ENCODE data around the gene ASL.

The ASL gene

GRCh38 chr7:66083677-66084076, 8.1 kb downstream of the ASL start:
- ChIA-PET POLR2A (interaction anchor here (1.2 to 1.8 kb wide), 2 partner anchors 8 to 31 kb away, joined by 4 to 5 read pairs; partner anchors contain the start of genes ASL and CRCP), CTCF (no interaction called here)
- DNase-seq (ENCODE audit: extremely low spot score): no peak
- TF ChIP-seq L3MBTL2 (conservative IDR thresholded peaks at IDR 0.05): no peak
- no peak for TF ChIP-seq BHLHE40 (IDR thresholded peaks at IDR 0.05; ENCODE audit: borderline replicate concordance)
- no peak for TF ChIP-seq CTBP1 (IDR thresholded peaks at IDR 0.05; ENCODE audit: borderline replicate concordance)
- TF ChIP-seq FOXM1 (IDR thresholded peaks at IDR 0.05; ENCODE audit: borderline replicate concordance): no peak
- TF ChIP-seq PKNOX1 (IDR thresholded peaks at IDR 0.05): no peak
- no peak for TF ChIP-seq TARDBP (IDR thresholded peaks at IDR 0.05)
- no peak for TF ChIP-seq ZNF384 (IDR thresholded peaks at IDR 0.05)
- TF ChIP-seq SUZ12 (IDR thresholded peaks at IDR 0.05): no peak
- TF ChIP-seq SP1 (IDR thresholded peaks at IDR 0.05): no peak

DNA sequence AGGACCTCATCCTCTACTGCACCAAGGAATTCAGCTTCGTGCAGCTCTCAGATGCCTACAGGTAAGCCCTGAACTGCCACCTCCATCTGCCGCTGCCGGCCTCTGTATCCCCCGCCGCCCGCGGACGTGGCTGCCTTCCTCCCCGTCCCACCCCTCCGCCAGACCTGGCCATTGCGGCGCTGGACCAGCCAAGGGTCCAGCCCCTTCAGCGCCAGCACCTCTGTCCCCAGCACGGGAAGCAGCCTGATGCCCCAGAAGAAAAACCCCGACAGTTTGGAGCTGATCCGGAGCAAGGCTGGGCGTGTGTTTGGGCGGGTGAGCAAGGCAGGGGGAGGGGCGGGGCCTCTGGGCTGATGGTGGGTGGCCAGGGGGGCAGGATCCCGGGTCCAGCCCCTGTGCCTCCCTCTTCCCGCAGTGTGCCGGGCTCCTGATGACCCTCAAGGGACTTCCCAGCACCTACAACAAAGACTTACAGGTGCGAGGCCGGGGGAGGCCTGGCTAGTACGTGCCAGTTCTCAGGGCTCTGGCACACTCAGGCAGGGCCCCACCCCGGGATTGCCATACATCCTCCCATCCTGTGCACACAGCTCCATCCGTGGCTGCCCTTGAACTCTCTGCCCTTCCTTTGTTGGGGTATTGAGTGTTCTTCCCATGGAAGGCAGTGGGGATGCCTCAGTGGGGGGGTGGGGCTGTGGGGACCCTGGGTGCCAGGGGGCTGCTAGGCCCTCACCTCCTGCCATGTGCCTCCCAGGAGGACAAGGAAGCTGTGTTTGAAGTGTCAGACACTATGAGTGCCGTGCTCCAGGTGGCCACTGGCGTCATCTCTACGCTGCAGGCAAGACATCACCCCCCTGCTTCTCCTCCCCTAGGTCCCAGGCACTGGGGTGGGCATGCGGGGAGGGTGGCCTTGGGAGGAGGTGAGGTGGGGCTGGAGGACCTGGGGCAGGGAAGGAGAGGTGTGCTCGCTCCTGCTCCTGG, 13.5 kb downstream of the ASL start:
- CTCF ChIA-PET: no interaction called here
- POLR2A ChIA-PET: no interaction called here
- no peak for DNase-seq (ENCODE audit: extremely low spot score)
- TF ChIP-seq BHLHE40 (IDR thresholded peaks at IDR 0.05; ENCODE audit: borderline replicate concordance) (no peak), SUZ12 (IDR thresholded peaks at IDR 0.05) (no peak), L3MBTL2 (conservative IDR thresholded peaks at IDR 0.05) (no peak), PKNOX1 (IDR thresholded peaks at IDR 0.05) (no peak), NFRKB (IDR thresholded peaks at IDR 0.05) (no peak), FOXK2 (IDR thresholded peaks at IDR 0.05) (no peak), TARDBP (IDR thresholded peaks at IDR 0.05) (no peak), HDGF (IDR thresholded peaks at IDR 0.05; ENCODE audit: borderline replicate concordance) (no peak), FOXM1 (IDR thresholded peaks at IDR 0.05; ENCODE audit: borderline replicate concordance) (no peak), ARNT (IDR thresholded peaks at IDR 0.05) (no peak), ELF4 (IDR thresholded peaks at IDR 0.05) (no peak), LEF1 (IDR thresholded peaks at IDR 0.05; ENCODE audit: borderline replicate concordance) (no peak), SP1 (IDR thresholded peaks at IDR 0.05) (no peak), ZNF384 (IDR thresholded peaks at IDR 0.05) (no peak)

- POLR2A ChIA-PET: no interaction called here
- DNase-seq (ENCODE audit: extremely low spot score): no peak
- CTCF ChIA-PET: no interaction called here
- no peak for TF ChIP-seq SP1 (IDR thresholded peaks at IDR 0.05)
- TF ChIP-seq TARDBP (IDR thresholded peaks at IDR 0.05): no peak
- TF ChIP-seq FOXK2 (IDR thresholded peaks at IDR 0.05): no peak
- TF ChIP-seq BHLHE40 (IDR thresholded peaks at IDR 0.05; ENCODE audit: borderline replicate concordance): no peak
- no peak for TF ChIP-seq ELF4 (IDR thresholded peaks at IDR 0.05)
- TF ChIP-seq LEF1 (IDR thresholded peaks at IDR 0.05; ENCODE audit: borderline replicate concordance): no peak
- no peak for TF ChIP-seq L3MBTL2 (conservative IDR thresholded peaks at IDR 0.05)
- no peak for TF ChIP-seq FOXM1 (IDR thresholded peaks at IDR 0.05; ENCODE audit: borderline replicate concordance)
- TF ChIP-seq NFRKB (IDR thresholded peaks at IDR 0.05): no peak
- no peak for TF ChIP-seq CTBP1 (IDR thresholded peaks at IDR 0.05; ENCODE audit: borderline replicate concordance)
- no peak for TF ChIP-seq FOXA1 (IDR thresholded peaks at IDR 0.05)
- TF ChIP-seq ZNF384 (IDR thresholded peaks at IDR 0.05): no peak
- TF ChIP-seq SUZ12 (IDR thresholded peaks at IDR 0.05): no peak
- no peak for TF ChIP-seq ARNT (IDR thresholded peaks at IDR 0.05)
Observed at GRCh38 chr7:66092654-66093053, 17.0 kb downstream of the ASL start.

GRCh38 chr7:66095010-66095409, 19.4 kb downstream of the ASL start:
- TF ChIP-seq SUZ12 (IDR thresholded peaks at IDR 0.05) (no peak), PKNOX1 (IDR thresholded peaks at IDR 0.05) (no peak), FOXK2 (IDR thresholded peaks at IDR 0.05) (no peak), ZNF384 (IDR thresholded peaks at IDR 0.05) (no peak), FOXM1 (IDR thresholded peaks at IDR 0.05; ENCODE audit: borderline replicate concordance) (no peak), HDGF (IDR thresholded peaks at IDR 0.05; ENCODE audit: borderline replicate concordance) (no peak), BHLHE40 (IDR thresholded peaks at IDR 0.05; ENCODE audit: borderline replicate concordance) (no peak), FOXA1 (IDR thresholded peaks at IDR 0.05) (no peak), LEF1 (IDR thresholded peaks at IDR 0.05; ENCODE audit: borderline replicate concordance) (no peak), SP1 (IDR thresholded peaks at IDR 0.05) (no peak), CTBP1 (IDR thresholded peaks at IDR 0.05; ENCODE audit: borderline replicate concordance) (no peak), ARNT (IDR thresholded peaks at IDR 0.05) (no peak), ELF4 (IDR thresholded peaks at IDR 0.05) (no peak), TARDBP (IDR thresholded peaks at IDR 0.05) (no peak), NFRKB (IDR thresholded peaks at IDR 0.05) (no peak), L3MBTL2 (conservative IDR thresholded peaks at IDR 0.05) (no peak)
- CTCF ChIA-PET: no interaction called here
- POLR2A ChIA-PET: no interaction called here
- DNase-seq (ENCODE audit: extremely low spot score): no peak

GRCh38 chr7:66099232-66099550, 23.6 kb downstream of the ASL start:
- CTCF ChIA-PET: no interaction called here
- POLR2A ChIA-PET: no interaction called here
- DNase-seq (ENCODE audit: extremely low spot score): no peak
- TF ChIP-seq CTBP1 (IDR thresholded peaks at IDR 0.05; ENCODE audit: borderline replicate concordance) (no peak), NFRKB (IDR thresholded peaks at IDR 0.05) (no peak), L3MBTL2 (conservative IDR thresholded peaks at IDR 0.05) (no peak), FOXK2 (IDR thresholded peaks at IDR 0.05) (no peak), BHLHE40 (IDR thresholded peaks at IDR 0.05; ENCODE audit: borderline replicate concordance) (no peak), PKNOX1 (IDR thresholded peaks at IDR 0.05) (no peak), FOXA1 (IDR thresholded peaks at IDR 0.05) (no peak), SP1 (IDR thresholded peaks at IDR 0.05) (no peak), FOXM1 (IDR thresholded peaks at IDR 0.05; ENCODE audit: borderline replicate concordance) (no peak), ELF4 (IDR thresholded peaks at IDR 0.05) (no peak), LEF1 (IDR thresholded peaks at IDR 0.05; ENCODE audit: borderline replicate concordance) (no peak), ARNT (IDR thresholded peaks at IDR 0.05) (no peak), ZNF384 (IDR thresholded peaks at IDR 0.05) (no peak), SUZ12 (IDR thresholded peaks at IDR 0.05) (no peak), TARDBP (IDR thresholded peaks at IDR 0.05) (no peak), HDGF (IDR thresholded peaks at IDR 0.05; ENCODE audit: borderline replicate concordance) (no peak)

All from HEK293T (cell line).